Dendritic cell treated with granulocyte-macrophage colony-stimulating factor and Interleukin-4, amounts not matched to agents 40 ng/mL and 50 ng/mL, for 4 days (primary cell): ENCODE measurements around the gene CTH.

Source experiments
- H3K27ac Mint-ChIP-seq: one replicate; pipeline ENCODE4 v1.8.0; 2022; ENCODE audit warnings: mild to moderate bottlenecking, mixed read lengths
- H3K27me3 Mint-ChIP-seq: one replicate; pipeline ENCODE4 v1.8.0; 2022; ENCODE audit warnings: mild to moderate bottlenecking, mixed read lengths
- H3K36me3 Mint-ChIP-seq: one replicate; pipeline ENCODE4 v1.8.0; 2022; ENCODE audit warnings: low read depth, mixed read lengths
- H3K4me1 Mint-ChIP-seq: one replicate; pipeline ENCODE4 v1.8.0; 2022; ENCODE audit warnings: low read depth, mixed read lengths
- H3K4me3 Mint-ChIP-seq: one replicate; pipeline ENCODE4 v1.8.0; 2022; ENCODE audit warnings: mild to moderate bottlenecking, moderate library complexity, mixed read lengths
- H3K9me3 Mint-ChIP-seq: one replicate; pipeline ENCODE4 v1.8.0; 2022; ENCODE audit warnings: mixed read lengths
- intact Hi-C: fragments of 100-400 bp; cut with micrococcal nuclease; formaldehyde crosslinking; loops from one replicate; pipeline ENCODE4 v1.15.0; 2022

CTH gene

DNA sequence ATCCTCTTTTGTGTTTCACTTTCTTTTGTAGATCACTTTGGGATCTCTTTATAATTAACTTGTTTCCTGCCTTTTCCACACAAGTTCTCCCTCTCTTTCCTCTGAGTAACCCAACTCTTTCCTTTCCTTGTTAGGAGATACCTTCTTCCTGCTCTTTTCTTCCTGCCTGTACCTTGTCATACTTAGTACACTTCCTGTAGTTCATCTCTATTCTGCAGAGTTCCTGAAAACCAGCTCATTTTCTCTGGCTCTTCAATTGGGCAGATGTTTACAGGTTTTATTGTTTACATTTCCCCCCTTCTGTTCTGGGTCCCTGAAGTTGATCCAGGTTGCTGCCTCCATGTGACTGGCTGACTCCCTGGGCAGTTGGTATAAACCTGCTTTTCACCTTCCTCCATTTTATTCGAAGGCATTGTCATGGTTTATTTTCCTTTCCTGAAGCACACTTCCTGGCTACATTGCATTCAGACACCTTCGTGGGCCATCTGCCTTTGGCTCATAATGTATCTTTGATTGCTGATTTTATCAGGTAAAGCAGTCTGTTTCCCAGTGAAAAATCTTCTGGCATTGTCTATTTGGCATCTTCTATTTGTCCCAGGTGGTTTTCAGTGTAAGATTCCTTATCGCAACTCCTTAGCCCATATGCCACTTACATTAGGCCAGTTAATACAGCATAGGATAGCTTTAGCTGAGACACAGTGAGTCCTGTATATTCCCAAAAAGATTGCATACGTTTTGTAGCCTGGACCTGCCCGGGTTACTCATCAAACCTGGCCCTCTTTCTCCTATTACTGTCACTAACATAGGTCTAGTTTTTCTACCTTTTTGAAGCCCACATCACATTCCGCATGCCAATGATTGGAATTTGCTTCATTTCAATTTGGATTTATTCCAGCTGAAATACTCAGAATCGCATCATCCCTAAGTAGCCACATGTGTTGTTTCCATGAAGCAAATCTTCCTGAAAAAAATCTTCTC is 15.4 kb downstream of the CTH start:
- Mint-ChIP-seq H3K27me3 (no peaks in the 10 kb centered on the region), H3K9me3 (no peaks in the 10 kb centered on the region), H3K4me3 (no peak overlapping the region), H3K27ac (no peak overlapping the region), H3K36me3 (no peaks in the 10 kb centered on the region), H3K4me1 (no peaks in the 10 kb centered on the region)
- intact Hi-C loops = no loop called here

GRCh38 chr1:70427976-70428375 is 16.9 kb downstream of the CTH start:
- intact Hi-C loops = no loop called here
- Mint-ChIP-seq H3K9me3 (no peaks in the 10 kb centered on the region), H3K4me1 (no peaks in the 10 kb centered on the region), H3K27ac (no peak overlapping the region), H3K4me3 (no peak overlapping the region), H3K27me3 (no peaks in the 10 kb centered on the region), H3K36me3 (no peaks in the 10 kb centered on the region)

DNA sequence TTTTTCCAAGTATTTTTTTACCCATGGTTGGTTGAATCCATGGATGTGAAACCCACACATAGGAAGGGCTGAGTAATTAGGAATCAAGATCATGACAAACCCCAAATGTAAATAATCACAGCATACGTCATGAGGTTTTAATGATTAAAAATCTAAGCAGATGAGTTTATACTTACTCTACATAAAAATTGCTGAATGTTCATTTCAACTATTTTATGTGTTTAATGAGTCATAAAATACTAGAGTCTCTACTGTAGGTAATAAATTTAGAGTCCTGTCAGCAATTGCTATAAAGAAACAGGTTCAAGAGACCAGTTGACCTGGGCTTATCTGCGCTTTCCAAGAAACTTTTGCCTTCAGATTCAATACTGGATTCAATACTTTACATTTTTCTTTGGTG is 18.2 kb downstream of the CTH start:
- Mint-ChIP-seq H3K9me3 (no peaks in the 10 kb centered on the region), H3K27me3 (no peaks in the 10 kb centered on the region), H3K4me1 (no peaks in the 10 kb centered on the region), H3K36me3 (no peaks in the 10 kb centered on the region), H3K27ac (no peak overlapping the region), H3K4me3 (no peak overlapping the region)
- intact Hi-C loops = no loop called here

DNA sequence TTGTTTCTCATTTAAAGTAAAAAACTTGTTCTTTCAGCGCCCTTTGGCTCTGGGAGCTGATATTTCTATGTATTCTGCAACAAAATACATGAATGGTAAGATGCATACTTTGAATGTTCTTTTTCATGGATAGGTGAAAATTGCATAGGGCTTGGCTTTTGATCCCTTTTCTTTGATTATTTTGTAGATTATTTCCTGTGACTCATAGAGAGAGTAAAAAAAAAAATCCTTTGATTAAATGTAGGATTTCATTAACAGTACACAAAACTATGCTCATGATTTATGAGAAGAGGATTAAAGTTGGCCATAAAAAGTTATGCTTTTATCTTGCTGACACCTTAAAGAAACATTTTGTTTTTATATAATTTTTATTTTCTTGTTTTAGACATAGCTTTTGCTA is 18.7 kb downstream of the CTH start:
- intact Hi-C loops = no loop called here
- Mint-ChIP-seq H3K9me3 (no peaks in the 10 kb centered on the region), H3K4me3 (no peak overlapping the region), H3K27ac (no peak overlapping the region), H3K36me3 (no peaks in the 10 kb centered on the region), H3K27me3 (no peaks in the 10 kb centered on the region), H3K4me1 (no peaks in the 10 kb centered on the region)

GRCh38 chr1:70431317-70431716 is 20.2 kb downstream of the CTH start:
- Mint-ChIP-seq H3K36me3 (no peaks in the 10 kb centered on the region), H3K9me3 (no peaks in the 10 kb centered on the region), H3K27ac (no peak overlapping the region), H3K4me1 (no peaks in the 10 kb centered on the region), H3K27me3 (no peaks in the 10 kb centered on the region), H3K4me3 (no peak overlapping the region)
- intact Hi-C loops = no loop called here

DNA sequence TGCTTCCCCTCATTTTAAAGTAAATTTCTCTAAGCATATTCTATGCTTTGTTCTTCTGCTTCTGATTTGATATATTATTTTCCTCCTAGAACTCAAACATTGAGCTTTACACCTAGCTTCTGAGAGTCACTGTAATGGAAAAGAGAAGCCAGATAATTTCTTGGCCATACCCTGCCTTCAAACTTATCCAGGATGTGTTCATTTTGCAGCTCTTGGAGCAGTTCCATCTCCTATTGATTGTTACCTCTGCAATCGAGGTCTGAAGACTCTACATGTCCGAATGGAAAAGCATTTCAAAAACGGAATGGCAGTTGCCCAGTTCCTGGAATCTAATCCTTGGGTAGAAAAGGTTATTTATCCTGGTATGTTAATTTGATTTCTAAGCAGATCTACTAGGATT is 20.8 kb downstream of the CTH start:
- intact Hi-C loops = no loop called here
- H3K4me3 Mint-ChIP-seq = no peak overlapping the region
- no peaks in the 10 kb centered on the region for H3K27me3 Mint-ChIP-seq
- no peak overlapping the region for H3K27ac Mint-ChIP-seq
- H3K36me3 Mint-ChIP-seq = no peaks in the 10 kb centered on the region
- H3K9me3 Mint-ChIP-seq = no peaks in the 10 kb centered on the region
- H3K4me1 Mint-ChIP-seq = no peaks in the 10 kb centered on the region

DNA sequence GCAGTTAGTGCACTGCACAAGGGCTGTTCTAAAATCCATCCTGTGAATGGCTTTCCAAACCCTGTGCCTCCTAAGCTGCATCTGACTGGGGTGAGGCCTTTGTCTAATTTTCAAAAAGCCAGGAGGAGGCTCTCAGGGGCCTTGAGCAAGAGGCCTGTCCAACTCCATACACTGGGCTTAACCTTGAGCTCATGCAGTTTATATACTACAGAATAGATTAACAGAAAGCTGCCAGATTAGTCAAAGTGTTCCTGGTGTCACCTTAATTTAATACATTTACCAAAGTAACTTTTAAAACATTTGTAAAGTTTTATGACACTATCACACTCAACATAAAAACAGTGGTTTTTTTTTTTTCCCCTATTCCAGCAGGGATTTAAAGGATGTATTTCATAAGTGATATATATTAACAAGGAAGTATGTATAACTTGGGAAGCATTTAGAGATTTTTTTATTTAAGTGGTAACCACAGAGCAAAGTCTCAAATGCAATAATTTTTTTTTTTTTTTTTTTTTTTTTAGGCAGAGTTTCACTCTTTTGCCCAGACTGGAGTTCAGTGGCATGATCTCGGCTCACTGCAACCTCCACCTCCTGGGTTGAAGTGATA is 23.3 kb downstream of the CTH start:
- H3K36me3 Mint-ChIP-seq = no peaks in the 10 kb centered on the region
- no peak overlapping the region for H3K4me3 Mint-ChIP-seq
- no peak overlapping the region for H3K27ac Mint-ChIP-seq
- intact Hi-C loops = no loop called here
- no peaks in the 10 kb centered on the region for H3K27me3 Mint-ChIP-seq
- no peaks in the 10 kb centered on the region for H3K9me3 Mint-ChIP-seq
- peaks cover 5% of the 10 kb centered on the region for H3K4me1 Mint-ChIP-seq

DNA sequence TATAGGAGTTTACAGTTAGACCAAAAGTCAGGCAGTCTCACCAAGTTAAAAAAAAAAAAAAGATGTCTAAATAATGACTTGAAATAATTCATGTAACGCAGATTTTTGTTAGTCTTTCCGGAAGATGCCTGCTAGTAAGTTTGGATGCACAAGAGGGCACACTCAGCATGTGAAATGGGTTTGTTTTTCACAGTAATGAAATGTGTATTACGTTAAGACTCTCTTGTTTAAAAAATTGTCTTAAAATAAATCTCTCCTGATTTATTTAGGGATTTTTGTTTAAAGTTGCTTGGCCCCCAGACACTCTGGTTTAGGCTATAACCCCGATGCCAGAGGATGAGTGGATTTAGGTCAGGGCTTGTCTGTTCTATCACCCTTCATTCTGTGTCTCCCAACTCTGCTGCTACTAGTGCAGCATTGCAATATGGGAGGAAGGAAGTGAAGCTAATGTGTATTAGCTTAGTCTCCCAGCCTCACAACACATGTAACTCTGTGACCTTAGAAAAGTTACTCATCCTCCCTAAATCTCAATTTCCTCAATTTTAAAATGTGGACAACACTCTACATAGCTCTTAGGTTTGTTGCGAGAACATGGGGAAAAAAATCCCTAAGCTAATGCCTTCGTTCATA is 25.7 kb downstream of the CTH start:
- H3K9me3 Mint-ChIP-seq = no peaks in the 10 kb centered on the region
- H3K4me3 Mint-ChIP-seq = no peak overlapping the region
- no peaks in the 10 kb centered on the region for H3K36me3 Mint-ChIP-seq
- no peaks in the 10 kb centered on the region for H3K27me3 Mint-ChIP-seq
- no peak overlapping the region for H3K27ac Mint-ChIP-seq
- intact Hi-C loops = no loop called here
- peaks cover 5% of the 10 kb centered on the region for H3K4me1 Mint-ChIP-seq

DNA sequence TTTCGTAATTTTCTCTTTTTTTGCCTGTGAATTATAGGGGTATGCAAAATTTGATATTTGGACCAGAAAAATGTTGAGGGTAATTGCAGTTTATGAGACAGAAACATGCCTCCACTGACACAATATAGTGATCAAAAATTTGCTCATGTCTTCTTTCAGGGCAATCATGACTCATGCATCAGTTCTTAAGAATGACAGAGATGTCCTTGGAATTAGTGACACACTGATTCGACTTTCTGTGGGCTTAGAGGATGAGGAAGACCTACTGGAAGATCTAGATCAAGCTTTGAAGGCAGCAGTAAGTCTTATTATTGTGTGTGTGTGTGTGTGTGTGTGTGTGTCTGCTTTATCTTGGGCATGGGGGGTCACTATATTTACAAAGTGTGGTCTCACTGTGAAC is 27.5 kb downstream of the CTH start:
- Mint-ChIP-seq H3K4me1 (peaks cover 5% of the 10 kb centered on the region), H3K36me3 (no peaks in the 10 kb centered on the region)
- intact Hi-C loops = no loop called here

GRCh38 chr1:70440642-70441391 is 29.7 kb downstream of the CTH start:
- Mint-ChIP-seq H3K27ac (no peak overlapping the region), H3K4me3 (no peak overlapping the region), H3K36me3 (no peaks in the 10 kb centered on the region), H3K9me3 (no peaks in the 10 kb centered on the region), H3K27me3 (no peaks in the 10 kb centered on the region), H3K4me1 (peaks cover 5% of the 10 kb centered on the region)
- intact Hi-C loops = no loop called here

More for the DNA sequence above, 27.5 kb downstream of the CTH start:
- H3K4me3 Mint-ChIP-seq = no peak overlapping the region
- H3K27ac Mint-ChIP-seq = no peak overlapping the region
- no peaks in the 10 kb centered on the region for H3K27me3 Mint-ChIP-seq
- no peaks in the 10 kb centered on the region for H3K9me3 Mint-ChIP-seq

GRCh38 chr1:70441392-70442035 is 30.4 kb downstream of the CTH start:
- Mint-ChIP-seq H3K27me3 (no peaks in the 10 kb centered on the region), H3K4me3 (no peak overlapping the region), H3K27ac (no peak overlapping the region), H3K36me3 (no peaks in the 10 kb centered on the region), H3K4me1 (peaks cover 5% of the 10 kb centered on the region), H3K9me3 (no peaks in the 10 kb centered on the region)
- intact Hi-C loops = no loop called here

GRCh38 chr1:70442490-70442889 is 31.4 kb downstream of the CTH start:
- H3K9me3 Mint-ChIP-seq = no peaks in the 10 kb centered on the region
- H3K4me3 Mint-ChIP-seq = no peak overlapping the region
- H3K36me3 Mint-ChIP-seq = no peaks in the 10 kb centered on the region
- no peak overlapping the region for H3K27ac Mint-ChIP-seq
- intact Hi-C loops = no loop called here
- no peaks in the 10 kb centered on the region for H3K27me3 Mint-ChIP-seq
- peaks cover 5% of the 10 kb centered on the region for H3K4me1 Mint-ChIP-seq

- no peaks in the 10 kb centered on the region for H3K27me3 Mint-ChIP-seq
- H3K4me1 Mint-ChIP-seq = peaks cover 2% of the 10 kb centered on the region
- no peaks in the 10 kb centered on the region for H3K36me3 Mint-ChIP-seq
- H3K4me3 Mint-ChIP-seq = no peak overlapping the region
- intact Hi-C loops = no loop called here
- no peaks in the 10 kb centered on the region for H3K9me3 Mint-ChIP-seq
- no peak overlapping the region for H3K27ac Mint-ChIP-seq
Observed at GRCh38 chr1:70443739-70444138, 32.7 kb downstream of the CTH start.
